SU-DHL-6 (cell line): ENCODE results near the gene IRF2.

Experiments
- CTCF ChIP-seq: fragments of 200-600 bp; sonication (generic); IDR thresholded peaks from one replicate; pipeline ENCODE4 v1.5.1; 2017; ENCODE audit warnings: antibody characterized with exemption, mild to moderate bottlenecking, low read length, moderate library complexity; ENCODE audit not compliant: insufficient read depth, poor library complexity, severe bottlenecking
- EZH2phosphoT487 ChIP-seq: fragments of 200-600 bp; sonication (generic), shearing (Covaris generic); conservative IDR thresholded peaks from 2 replicates; pipeline ENCODE4 v1.6.1; 2018; ENCODE audit warnings: mild to moderate bottlenecking, antibody characterized with exemption, low read length, moderate library complexity, mixed read lengths

GRCh38 chr4:184440595-184441358 is 33.6 kb downstream of the IRF2 start:
- TF ChIP-seq CTCF (no peak), EZH2phosphoT487 (no peak)
